ENCODE results near the gene TPCN1. TPM values are rescaled to one million over a fixed set of nuclear protein-coding genes. Genes with fewer than 3 reads are reported as not detected.

TPCN1 gene
- total RNA-seq, 1 experiment from 2014 or later: 19.0 TPM

DNA sequence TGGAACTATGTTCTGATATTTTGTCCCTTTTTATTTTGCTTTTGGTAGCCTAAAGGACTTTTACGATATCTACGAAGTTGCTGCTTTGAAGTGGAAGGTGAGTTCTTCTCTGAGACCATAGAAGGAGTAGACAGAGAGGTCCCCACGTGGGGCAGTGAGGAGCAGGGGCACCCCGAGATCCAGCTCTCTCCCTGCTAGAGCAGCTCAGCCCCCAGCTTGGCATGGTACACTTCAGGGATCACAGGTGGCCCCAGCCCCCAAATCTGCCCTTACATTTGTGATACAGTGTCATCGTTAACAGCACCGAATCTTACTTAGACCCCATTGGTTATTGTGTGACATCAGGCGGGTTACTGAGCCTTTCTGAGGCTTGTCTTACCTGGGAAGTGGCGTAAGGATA lies 56.9 kb downstream of the TPCN1 start:
- Histone ChIP-seq H4K20me1 (ENCODE audit: low read length) (no peaks in the 10 kb centered on the region), H3F3A (ENCODE audit: low read length, unreplicated experiment) (no peaks in the 10 kb centered on the region), H3K9me2 (replicated peaks; ENCODE audit: low read length) (no peaks in the 10 kb centered on the region), H3K36me3 (ENCODE audit: low read depth, low read length) (no peaks in the 10 kb centered on the region), H3K27ac (ENCODE audit: low read length) (no peak overlapping the region), H3K9ac (ENCODE audit: low read length) (no peak overlapping the region), H3K4me1 (ENCODE audit: insufficient read depth, low read length) (no peaks in the 10 kb centered on the region), H3K4me2 (ENCODE audit: low read length) (no peak overlapping the region), H3K79me2 (ENCODE audit: low read length) (no peaks in the 10 kb centered on the region), H3K27me3 (ENCODE audit: low read length) (no peaks in the 10 kb centered on the region), H3K4me3 (ENCODE audit: low read length) (no peak overlapping the region), H3K9me3 (ENCODE audit: low read length) (no peaks in the 10 kb centered on the region), H2AFZ (ENCODE audit: low read length) (no peak overlapping the region)
- intact Hi-C loops (cut with micrococcal nuclease): no loop called here
- no TSS peak for BruUV-seq (replicated peaks)
- ChIA-PET CTCF (no interaction called here), POLR2A (ENCODE audit: unreplicated experiment) (interaction anchor here (0.6 kb wide), 1 partner anchor 17 kb away, joined by 6 read pairs; no protein-coding TSS in a partner anchor)
- no peak for DNase-seq
- no peak for TF ChIP-seq EZH2phosphoT487 (IDR thresholded peaks at IDR 0.05; ENCODE audit: borderline replicate concordance, low read length)
- TF ChIP-seq, protein P1, sequence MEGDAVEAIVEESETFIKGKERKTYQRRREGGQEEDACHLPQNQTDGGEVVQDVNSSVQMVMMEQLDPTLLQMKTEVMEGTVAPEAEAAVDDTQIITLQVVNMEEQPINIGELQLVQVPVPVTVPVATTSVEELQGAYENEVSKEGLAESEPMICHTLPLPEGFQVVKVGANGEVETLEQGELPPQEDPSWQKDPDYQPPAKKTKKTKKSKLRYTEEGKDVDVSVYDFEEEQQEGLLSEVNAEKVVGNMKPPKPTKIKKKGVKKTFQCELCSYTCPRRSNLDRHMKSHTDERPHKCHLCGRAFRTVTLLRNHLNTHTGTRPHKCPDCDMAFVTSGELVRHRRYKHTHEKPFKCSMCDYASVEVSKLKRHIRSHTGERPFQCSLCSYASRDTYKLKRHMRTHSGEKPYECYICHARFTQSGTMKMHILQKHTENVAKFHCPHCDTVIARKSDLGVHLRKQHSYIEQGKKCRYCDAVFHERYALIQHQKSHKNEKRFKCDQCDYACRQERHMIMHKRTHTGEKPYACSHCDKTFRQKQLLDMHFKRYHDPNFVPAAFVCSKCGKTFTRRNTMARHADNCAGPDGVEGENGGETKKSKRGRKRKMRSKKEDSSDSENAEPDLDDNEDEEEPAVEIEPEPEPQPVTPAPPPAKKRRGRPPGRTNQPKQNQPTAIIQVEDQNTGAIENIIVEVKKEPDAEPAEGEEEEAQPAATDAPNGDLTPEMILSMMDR (conservative IDR thresholded peaks at IDR 0.05; ENCODE audit: low read depth, low read length): no peak
- no peak for TF ChIP-seq EZH2 (IDR thresholded peaks at IDR 0.05; ENCODE audit: low read length, unreplicated experiment)
- ATAC-seq: no peak

DNA sequence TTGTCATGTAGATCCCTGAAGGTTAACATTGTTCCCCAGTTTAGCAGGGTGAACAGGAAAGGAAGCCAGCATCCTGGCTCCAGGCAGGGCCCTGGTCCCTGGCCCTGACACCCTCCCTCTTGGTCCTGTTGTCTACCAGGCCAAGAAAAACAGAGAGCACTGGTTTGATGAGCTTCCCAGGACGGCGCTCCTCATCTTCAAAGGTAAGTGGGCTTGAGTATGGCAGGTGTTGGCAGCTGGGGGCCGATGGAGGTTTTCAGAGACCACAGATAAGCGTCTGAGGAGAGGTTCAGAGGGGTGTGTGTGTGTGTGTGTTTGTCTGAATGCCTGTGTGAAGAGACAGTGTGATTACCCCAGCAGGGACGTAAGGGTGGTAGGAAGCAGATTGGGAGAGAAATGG lies 57.4 kb downstream of the TPCN1 start:
- no peak overlapping the region for H3K4me2 ChIP-seq (ENCODE audit: low read length)
- BruUV-seq (replicated peaks): no TSS peak
- DNase-seq: no peak
- no peaks in the 10 kb centered on the region for H3K79me2 ChIP-seq (ENCODE audit: low read length)
- H3K36me3 ChIP-seq (ENCODE audit: low read depth, low read length): no peaks in the 10 kb centered on the region
- H3K9ac ChIP-seq (ENCODE audit: low read length): no peak overlapping the region
- H3K9me3 ChIP-seq (ENCODE audit: low read length): no peaks in the 10 kb centered on the region
- intact Hi-C loops (cut with micrococcal nuclease): no loop called here
- H3K27me3 ChIP-seq (ENCODE audit: low read length): no peaks in the 10 kb centered on the region
- H3K9me2 ChIP-seq (replicated peaks; ENCODE audit: low read length): no peaks in the 10 kb centered on the region
- H3F3A ChIP-seq (ENCODE audit: low read length, unreplicated experiment): no peaks in the 10 kb centered on the region
- no peak overlapping the region for H2AFZ ChIP-seq (ENCODE audit: low read length)
- H4K20me1 ChIP-seq (ENCODE audit: low read length): no peaks in the 10 kb centered on the region
- H3K4me3 ChIP-seq (ENCODE audit: low read length): no peak overlapping the region
- H3K27ac ChIP-seq (ENCODE audit: low read length): no peak overlapping the region
- no peak for TF ChIP-seq EZH2phosphoT487 (IDR thresholded peaks at IDR 0.05; ENCODE audit: borderline replicate concordance, low read length)
- TF ChIP-seq, protein P1 (conservative IDR thresholded peaks at IDR 0.05; ENCODE audit: low read depth, low read length): no peak
- no peak for TF ChIP-seq EZH2 (IDR thresholded peaks at IDR 0.05; ENCODE audit: low read length, unreplicated experiment)
- no peaks in the 10 kb centered on the region for H3K4me1 ChIP-seq (ENCODE audit: insufficient read depth, low read length)
- POLR2A ChIA-PET (ENCODE audit: unreplicated experiment): no interaction called here
- CTCF ChIA-PET: no interaction called here
- ATAC-seq: no peak

DNA sequence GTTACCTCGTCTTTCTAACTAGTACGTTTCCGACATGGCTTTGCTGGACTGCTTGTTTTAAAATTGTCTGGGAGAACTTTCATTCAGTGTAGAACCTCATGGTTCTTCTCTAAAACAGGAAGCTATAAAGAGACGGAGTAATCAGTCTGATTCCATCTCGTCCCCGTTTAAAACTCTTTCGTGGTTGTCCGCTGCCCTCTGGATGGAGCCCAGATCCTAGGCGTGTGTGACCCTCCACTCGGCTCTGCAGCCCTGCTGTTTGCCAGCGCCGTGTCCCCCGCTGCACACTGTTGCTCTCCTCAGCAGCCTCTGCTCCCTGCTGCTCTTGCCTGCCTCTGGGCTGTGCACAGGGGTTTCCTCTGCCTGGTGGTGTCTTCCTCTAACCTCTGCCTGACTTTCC lies 63.5 kb downstream of the TPCN1 start:
- CTCF ChIA-PET: no interaction called here
- no TSS peak for BruUV-seq (replicated peaks)

More for the DNA sequence above, 63.5 kb downstream of the TPCN1 start:
- H3K36me3 ChIP-seq (ENCODE audit: low read depth, low read length): no peaks in the 10 kb centered on the region
- H4K20me1 ChIP-seq (ENCODE audit: low read length): no peaks in the 10 kb centered on the region
- no peak for ATAC-seq
- H3K4me1 ChIP-seq (ENCODE audit: insufficient read depth, low read length): no peaks in the 10 kb centered on the region
- no peak overlapping the region for H3K4me2 ChIP-seq (ENCODE audit: low read length)
- no peaks in the 10 kb centered on the region for H3K9me3 ChIP-seq (ENCODE audit: low read length)
- no peak overlapping the region for H3K9ac ChIP-seq (ENCODE audit: low read length)
- intact Hi-C loops (cut with micrococcal nuclease): no loop called here
- no peaks in the 10 kb centered on the region for H3K79me2 ChIP-seq (ENCODE audit: low read length)
- POLR2A ChIA-PET (ENCODE audit: unreplicated experiment): no interaction called here
- DNase-seq: no peak
- no peaks in the 10 kb centered on the region for H3K9me2 ChIP-seq (replicated peaks; ENCODE audit: low read length)
- H3F3A ChIP-seq (ENCODE audit: low read length, unreplicated experiment): no peaks in the 10 kb centered on the region
- no peaks in the 10 kb centered on the region for H3K27me3 ChIP-seq (ENCODE audit: low read length)
- TF ChIP-seq EZH2 (IDR thresholded peaks at IDR 0.05; ENCODE audit: low read length, unreplicated experiment) (no peak), EZH2phosphoT487 (IDR thresholded peaks at IDR 0.05; ENCODE audit: borderline replicate concordance, low read length) (no peak)
- TF ChIP-seq, protein P1 (conservative IDR thresholded peaks at IDR 0.05; ENCODE audit: low read depth, low read length): no peak
- no peak overlapping the region for H3K27ac ChIP-seq (ENCODE audit: low read length)
- H3K4me3 ChIP-seq (ENCODE audit: low read length): no peak overlapping the region
- H2AFZ ChIP-seq (ENCODE audit: low read length): no peak overlapping the region

All from PC-3 (cell line).